Measurements from ENCODE around the gene AOPEP.

The AOPEP gene

GRCh38 chr9:95105519-95106287 is 379.2 kb downstream of the AOPEP start:
- DNase-seq: no peak

GRCh38 chr9:95107001-95107749 is 380.7 kb downstream of the AOPEP start:
- DNase-seq: peak; percentile 64

- no peak for DNase-seq
These were observed 381.5 kb downstream of the AOPEP start for GRCh38 chr9:95107976-95108375.

- no peak for DNase-seq
These were observed 382.3 kb downstream of the AOPEP start for GRCh38 chr9:95108777-95109176.

GRCh38 chr9:95109456-95109855 is 383.0 kb downstream of the AOPEP start:
- DNase-seq: no peak

- DNase-seq: no peak
These were observed 384.5 kb downstream of the AOPEP start for GRCh38 chr9:95110921-95111525.

- DNase-seq: no peak
These were observed 385.2 kb downstream of the AOPEP start for GRCh38 chr9:95111716-95112115.

GRCh38 chr9:95112436-95113280 is 386.2 kb downstream of the AOPEP start:
- DNase-seq: no peak

GRCh38 chr9:95115104-95115503 is 388.6 kb downstream of the AOPEP start:
- DNase-seq: no peak

- no peak for DNase-seq
These were observed 389.7 kb downstream of the AOPEP start for GRCh38 chr9:95116002-95116807.

- no peak for DNase-seq
These were observed 390.3 kb downstream of the AOPEP start for GRCh38 chr9:95116808-95117204.

- no peak for DNase-seq
These were observed 392.1 kb downstream of the AOPEP start for GRCh38 chr9:95118596-95118995.

- no peak for DNase-seq
These were observed 394.4 kb downstream of the AOPEP start for GRCh38 chr9:95120781-95121370.

GRCh38 chr9:95124582-95125367 is 398.3 kb downstream of the AOPEP start:
- no peak for DNase-seq

- no peak for DNase-seq
These were observed 399.2 kb downstream of the AOPEP start for GRCh38 chr9:95125652-95126051.

- DNase-seq: no peak
These were observed 400.2 kb downstream of the AOPEP start for GRCh38 chr9:95126739-95127138.

GRCh38 chr9:95127249-95128176 is 401.0 kb downstream of the AOPEP start:
- DNase-seq: peak; percentile 91

- no peak for DNase-seq
These were observed 401.7 kb downstream of the AOPEP start for GRCh38 chr9:95128177-95128524.

- no peak for DNase-seq
These were observed 403.2 kb downstream of the AOPEP start for GRCh38 chr9:95129476-95130291.

Data from femur (tissue), 1 donor.